ENCODE results near the gene TSPYL1. TPM values are rescaled to one million over a fixed set of nuclear protein-coding genes. Genes with fewer than 3 reads are reported as not detected.

TSPYL1 gene
- total and polyA plus RNA-seq, 4 donors, result 25.1 to 39.8 (median 30.2) TPM

- TF ChIP-seq REST (IDR thresholded peaks at IDR 0.05) (no peak), HNF4A (conservative IDR thresholded peaks at IDR 0.05) (no peak)
Observed at GRCh38 chr6:116244284-116244683, 35.4 kb downstream of the TSPYL1 start (continued).

- H3K27ac ChIP-seq (ENCODE audit: low read depth in 1 of 2, low read length in 2 of 2), result no peak overlapping the region
- H3K36me3 ChIP-seq (ENCODE audit: control insufficient read depth in 4 of 4, insufficient read depth in 3 of 4, low read depth in 1 of 4, low read length in 3 of 4), result peaks cover 0 to 19% (median 5%) of the 10 kb centered on the region in 4 donors
- no peak overlapping the region for H3K9ac ChIP-seq (ENCODE audit: low read depth in 1 of 2, low read length in 2 of 2)
- TF ChIP-seq HNF4A (conservative IDR thresholded peaks at IDR 0.05) (no peak), HNF4G (IDR thresholded peaks at IDR 0.05) (no peak), RXRA (IDR thresholded peaks at IDR 0.05) (no peak), EGR1 (IDR thresholded peaks at IDR 0.05; ENCODE audit: low read depth in 2 of 2) (no peak), REST (IDR thresholded peaks at IDR 0.05) (no peak), ZBTB33 (IDR thresholded peaks at IDR 0.05) (no peak), FOXA2 (IDR thresholded peaks at IDR 0.05) (no peak), TAF1 (conservative IDR thresholded peaks at IDR 0.05) (no peak), JUND (IDR thresholded peaks at IDR 0.05) (no peak)
- H3K9me3 ChIP-seq (ENCODE audit: control insufficient read depth in 4 of 4, low read length in 3 of 4), result no peaks in the 10 kb centered on the region
- H3K27me3 ChIP-seq (ENCODE audit: control insufficient read depth in 4 of 4, insufficient read depth in 4 of 4, low read length in 3 of 4), result no peaks in the 10 kb centered on the region
- no peak for DNase-seq (ENCODE audit: low spot score)
- H3K4me3 ChIP-seq (ENCODE audit: low read depth in 1 of 3, low read length in 3 of 3), result no peak overlapping the region
- 99% methylated on average over 1 of the region's 1 CpG for WGBS
- H3K4me1 ChIP-seq (ENCODE audit: control insufficient read depth in 4 of 4, insufficient read depth in 4 of 4, low read length in 3 of 4), result no peaks in the 10 kb centered on the region
Observed at GRCh38 chr6:116239856-116240255, 39.9 kb downstream of the TSPYL1 start.

- Histone ChIP-seq H3K36me3 (ENCODE audit: control insufficient read depth in 4 of 4, insufficient read depth in 3 of 4, low read depth in 1 of 4, low read length in 3 of 4) (peaks cover 0 to 19% (median 5%) of the 10 kb centered on the region in 4 donors), H3K27ac (ENCODE audit: low read depth in 1 of 2, low read length in 2 of 2) (no peak overlapping the region), H3K4me1 (ENCODE audit: control insufficient read depth in 4 of 4, insufficient read depth in 4 of 4, low read length in 3 of 4) (no peaks in the 10 kb centered on the region), H3K9ac (ENCODE audit: low read depth in 1 of 2, low read length in 2 of 2) (no peak overlapping the region), H3K27me3 (ENCODE audit: control insufficient read depth in 4 of 4, insufficient read depth in 4 of 4, low read length in 3 of 4) (no peaks in the 10 kb centered on the region), H3K9me3 (ENCODE audit: control insufficient read depth in 4 of 4, low read length in 3 of 4) (no peaks in the 10 kb centered on the region), H3K4me3 (ENCODE audit: low read depth in 1 of 3, low read length in 3 of 3) (no peak overlapping the region)
- WGBS, result 100% methylated on average over 2 of the region's 2 CpGs
- no peak for DNase-seq (ENCODE audit: low spot score)
- TF ChIP-seq YY1 (IDR thresholded peaks at IDR 0.05) (no peak), CTCF (IDR thresholded peaks at IDR 0.05; ENCODE audit: low read depth, low read length, missing input control) (no peak), JUND (IDR thresholded peaks at IDR 0.05) (no peak), EGR1 (IDR thresholded peaks at IDR 0.05; ENCODE audit: low read depth in 2 of 2) (no peak), GABPA (IDR thresholded peaks at IDR 0.05 in 1 of 2, conservative IDR thresholded peaks at IDR 0.05 in 1 of 2) (no peak)
Observed at GRCh38 chr6:116239256-116239655, 40.5 kb downstream of the TSPYL1 start.

All from liver (tissue), 9 donors.